ENCODE measurements around the gene LRRC4C. TPM values are rescaled to one million over a fixed set of nuclear protein-coding genes. Genes with fewer than 3 reads are reported as not detected.

Gene LRRC4C
- total RNA-seq, 1 donor from 2014 or later, result 2.2 TPM

DNA sequence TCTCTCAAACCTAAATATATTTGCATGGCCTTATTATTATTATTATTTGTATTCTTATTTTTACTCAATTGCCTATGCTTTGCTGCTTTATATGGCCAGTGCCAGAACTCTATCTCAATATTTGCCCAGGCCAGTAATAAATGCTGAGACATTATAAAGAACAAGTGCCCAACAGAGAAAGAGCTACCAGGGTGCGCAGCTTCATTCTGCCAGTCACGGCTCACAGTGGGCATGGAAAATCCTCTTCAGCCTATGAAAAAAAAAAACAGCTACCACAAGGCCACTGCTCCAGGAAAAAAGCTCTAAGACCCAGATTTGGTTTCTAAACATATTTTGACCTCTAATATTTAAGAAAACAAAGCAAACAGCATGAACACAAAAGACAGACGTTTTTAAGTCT, 1223.6 kb downstream of the LRRC4C start:
- intact Hi-C loops (cut with DNase I), result no loop called here
- H3K4me3 ChIP-seq, result no peak overlapping the region
- H3K4me1 ChIP-seq, result no peaks in the 10 kb centered on the region
- DNase-seq (no peak), ATAC-seq (no peak)
- no peaks in the 10 kb centered on the region for H3K36me3 ChIP-seq
- no peaks in the 10 kb centered on the region for H3K9me3 ChIP-seq
- H3K27me3 ChIP-seq, result no peaks in the 10 kb centered on the region
- H3K27ac ChIP-seq, result no peak overlapping the region
- no peak for TF ChIP-seq CTCF (IDR thresholded peaks at IDR 0.05)

DNA sequence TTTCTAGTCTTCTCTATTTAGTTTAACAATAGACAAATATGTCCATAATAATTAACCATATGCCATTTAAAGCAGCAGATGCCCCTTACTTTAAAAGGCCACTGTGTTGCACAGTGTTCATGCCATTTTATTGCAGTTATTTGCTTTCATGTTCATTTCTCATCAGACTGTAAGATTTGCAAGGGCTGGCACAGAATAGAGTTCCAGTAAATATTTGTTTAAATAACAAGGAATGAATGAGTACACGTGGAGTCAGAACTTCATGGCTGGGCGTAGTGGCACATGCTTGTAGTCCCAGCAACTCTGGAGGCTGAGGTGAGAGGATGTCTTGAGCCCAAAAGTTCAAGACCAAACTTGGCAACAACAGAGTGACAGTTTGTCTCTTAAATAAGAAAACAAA, 1228.6 kb downstream of the LRRC4C start:
- no peaks in the 10 kb centered on the region for H3K36me3 ChIP-seq
- H3K4me3 ChIP-seq, result no peak overlapping the region
- no peaks in the 10 kb centered on the region for H3K9me3 ChIP-seq
- no peak overlapping the region for H3K27ac ChIP-seq
- ATAC-seq (no peak), DNase-seq (no peak)
- TF ChIP-seq CTCF (IDR thresholded peaks at IDR 0.05), result no peak
- no peaks in the 10 kb centered on the region for H3K4me1 ChIP-seq
- H3K27me3 ChIP-seq, result no peaks in the 10 kb centered on the region
- intact Hi-C loops (cut with DNase I), result no loop called here

GRCh38 chr11:40228662-40229061, 1230.8 kb downstream of the LRRC4C start:
- Histone ChIP-seq H3K4me3 (no peak overlapping the region), H3K27ac (no peak overlapping the region), H3K36me3 (no peaks in the 10 kb centered on the region), H3K27me3 (no peaks in the 10 kb centered on the region), H3K9me3 (no peaks in the 10 kb centered on the region), H3K4me1 (no peaks in the 10 kb centered on the region)
- DNase-seq (no peak), ATAC-seq (no peak)
- no peak for TF ChIP-seq CTCF (IDR thresholded peaks at IDR 0.05)
- intact Hi-C loops (cut with DNase I), result no loop called here

DNA sequence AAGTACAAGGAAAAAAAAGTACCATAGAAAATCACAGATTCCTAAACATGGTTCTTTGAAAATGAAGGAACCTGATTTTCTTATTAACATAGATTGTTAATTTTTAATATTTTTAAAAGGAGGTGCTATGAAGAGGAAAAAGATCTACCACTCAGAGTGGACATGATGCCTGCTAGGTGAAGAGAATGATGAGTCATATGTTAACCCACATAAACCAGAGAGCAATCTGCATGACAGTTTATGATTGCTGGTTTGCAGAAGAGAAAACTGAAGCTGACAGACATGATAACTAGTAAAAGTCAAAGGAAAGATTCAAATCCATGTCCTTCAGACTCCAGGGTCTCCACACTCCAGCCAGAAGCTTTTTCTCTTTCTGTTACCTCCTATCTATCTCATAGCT, 1231.7 kb downstream of the LRRC4C start:
- intact Hi-C loops (cut with DNase I), result no loop called here
- no peaks in the 10 kb centered on the region for H3K27me3 ChIP-seq
- H3K4me3 ChIP-seq, result no peak overlapping the region
- DNase-seq (no peak), ATAC-seq (no peak)
- no peaks in the 10 kb centered on the region for H3K4me1 ChIP-seq
- no peaks in the 10 kb centered on the region for H3K9me3 ChIP-seq
- no peak overlapping the region for H3K27ac ChIP-seq
- H3K36me3 ChIP-seq, result no peaks in the 10 kb centered on the region
- TF ChIP-seq CTCF (IDR thresholded peaks at IDR 0.05), result no peak

DNA sequence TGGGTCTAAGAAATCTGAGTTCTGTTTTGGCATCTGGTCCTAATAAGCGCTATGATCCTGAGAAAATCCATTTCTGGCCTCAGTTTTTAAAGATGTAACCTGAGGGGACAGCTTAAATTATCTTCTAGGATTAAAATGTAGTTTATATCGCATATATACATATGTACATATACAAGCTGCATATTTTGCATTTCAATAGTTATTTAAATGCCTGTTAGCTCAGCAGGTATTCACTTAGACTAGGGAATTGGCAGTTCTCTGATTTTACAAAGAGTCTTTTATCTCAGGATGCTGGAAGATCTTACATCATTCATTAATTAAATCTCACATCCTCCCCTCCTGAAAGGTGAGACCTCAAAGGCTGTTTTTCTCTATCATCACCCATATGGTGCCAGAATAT, 1232.8 kb downstream of the LRRC4C start:
- intact Hi-C loops (cut with DNase I), result no loop called here
- H3K4me3 ChIP-seq, result no peak overlapping the region
- DNase-seq (no peak), ATAC-seq (no peak)
- H3K27me3 ChIP-seq, result no peaks in the 10 kb centered on the region
- H3K4me1 ChIP-seq, result no peaks in the 10 kb centered on the region
- H3K9me3 ChIP-seq, result no peaks in the 10 kb centered on the region
- H3K27ac ChIP-seq, result no peak overlapping the region
- no peak for TF ChIP-seq CTCF (IDR thresholded peaks at IDR 0.05)
- no peaks in the 10 kb centered on the region for H3K36me3 ChIP-seq

GRCh38 chr11:40223596-40224330, 1235.7 kb downstream of the LRRC4C start:
- DNase-seq (no peak), ATAC-seq (no peak)
- intact Hi-C loops (cut with DNase I), result no loop called here
- Histone ChIP-seq H3K27ac (no peak overlapping the region), H3K27me3 (no peaks in the 10 kb centered on the region), H3K9me3 (no peaks in the 10 kb centered on the region), H3K4me1 (no peaks in the 10 kb centered on the region), H3K36me3 (no peaks in the 10 kb centered on the region), H3K4me3 (no peak overlapping the region)
- TF ChIP-seq CTCF (IDR thresholded peaks at IDR 0.05), result no peak

Data from upper lobe of right lung (tissue), 1 donor.